T-cell (primary cell): ENCODE measurements around the gene ASCL2. TPM values are rescaled to one million over a fixed set of nuclear protein-coding genes. Genes with fewer than 3 reads are reported as not detected.

ENCODE experiments used
- ATAC-seq, 4 experiments: fragments of 200-7000 bp in 3 of 4; fragments of 150-1000 bp in 1 of 4; cut with Tn5 transposase; replicated peaks in 1 of 4; 1 replicate in 3 of 4; 2 replicates in 1 of 4; pipeline ENCODE4 v1.10.0; 2021; ENCODE audit warnings: moderate library complexity in 3 of 4, mild to moderate bottlenecking in 2 of 4, moderate number of reproducible peaks in 1 of 4
- CTCF ChIA-PET, 2 donors: fragments of 300-600 bp; sonication (Branson Sonifier 250); formaldehyde crosslinking; loops; one replicate each; lab custom pipeline; 2022; ENCODE audit warnings: antibody characterized with exemption in 2 of 2; lab: Charles Lee
- POLR2A ChIA-PET, 2 donors: fragments of 300-600 bp; sonication (Branson Sonifier 250); formaldehyde crosslinking; loops; one replicate each; lab custom pipeline; 2022; ENCODE audit warnings: antibody characterized with exemption in 2 of 2; lab: Charles Lee
- DNase-seq, 35 experiments: peaks; one replicate each; pipeline versions ENCODE4 v3.0.0 to v3.0.0-alpha.2; 2013 to 2023
- H3K27ac ChIP-seq: one replicate; pipeline ENCODE4 v1.5.1; 2013; ENCODE audit warnings: low read length
- H3K27me3 ChIP-seq, 2 experiments: replicated peaks in 1 of 2; 1 replicate in 1 of 2; 2 replicates in 1 of 2; pipeline versions ENCODE4 v1.6.1 to v1.7.0; 2013; ENCODE audit warnings: low read length in 1 of 2, mixed read lengths in 1 of 2; ENCODE audit not compliant: control insufficient read depth in 2 of 2, insufficient read depth in 2 of 2; ENCODE audit errors: extremely low read depth in 1 of 2
- H3K36me3 ChIP-seq, 2 donors: 1 replicate in 1 of 2; 2 replicates in 1 of 2; pipeline versions ENCODE4 v1.6.1 to v1.7.0; 2013; ENCODE audit warnings: low read length in 1 of 2; ENCODE audit not compliant: control insufficient read depth in 2 of 2, insufficient read depth in 1 of 2; ENCODE audit errors: extremely low read depth in 1 of 2
- H3K4me1 ChIP-seq, 2 experiments: 1 replicate in 1 of 2; 2 replicates in 1 of 2; pipeline versions ENCODE4 v1.6.1 to v1.7.0; 2013; ENCODE audit warnings: low read length in 2 of 2, mixed read lengths in 1 of 2; ENCODE audit not compliant: insufficient read depth in 2 of 2, control insufficient read depth in 1 of 2; ENCODE audit errors: extremely low read depth in 1 of 2
- H3K4me3 ChIP-seq, 2 donors: 1 replicate in 1 of 2; 2 replicates in 1 of 2; pipeline versions ENCODE4 v1.5.1 to v1.7.0; 2013; ENCODE audit warnings: mild to moderate bottlenecking in 2 of 2, low read length in 1 of 2, moderate library complexity in 1 of 2; ENCODE audit not compliant: control insufficient read depth in 1 of 2; ENCODE audit errors: extremely low read depth in 1 of 2
- H3K9me3 ChIP-seq: 2 replicates; pipeline ENCODE4 v1.7.0; 2013
- H3K27ac Mint-ChIP-seq, 2 donors: one replicate each; pipeline ENCODE4 v1.8.0; 2020 to 2021; ENCODE audit warnings: mild to moderate bottlenecking in 2 of 2, mixed read lengths in 2 of 2
- H3K27me3 Mint-ChIP-seq, 2 donors: one replicate each; pipeline ENCODE4 v1.8.0; 2021 to 2022; ENCODE audit warnings: mixed read lengths in 2 of 2
- H3K36me3 Mint-ChIP-seq: one replicate; pipeline ENCODE4 v1.8.0; 2021; ENCODE audit warnings: mixed read lengths
- H3K4me1 Mint-ChIP-seq, 3 donors: one replicate each; pipeline ENCODE4 v1.8.0; 2020 to 2022; ENCODE audit warnings: mixed read lengths in 3 of 3, mild to moderate bottlenecking in 1 of 3
- H3K4me3 Mint-ChIP-seq, 3 donors: one replicate each; pipeline ENCODE4 v1.8.0; 2020 to 2022; ENCODE audit warnings: mild to moderate bottlenecking in 3 of 3, mixed read lengths in 3 of 3, moderate library complexity in 3 of 3
- H3K9me3 Mint-ChIP-seq, 3 donors: one replicate each; pipeline ENCODE4 v1.8.0; 2020 to 2022; ENCODE audit warnings: mixed read lengths in 3 of 3
- WGBS: methylation state at CpG from one replicate; pipeline ENCODE4 v1.1.5; 2013; ENCODE audit warnings: missing lambda C conversion rate; ENCODE audit not compliant: insufficient coverage; 5-methylcytosine and 5-hydroxymethylcytosine counted together
- total RNA-seq, 35 experiments: library from RNA in 6 of 35; stranded (reverse) in 6 of 35; fragments of 120-200 nt in 1 of 35; gene quantifications; one replicate each; pipeline versions ENCODE4 v1.2.1 to v1.2.4 and lab custom pipeline; 2013 to 2026

The ASCL2 gene
- total RNA-seq, 5 donors from 2014 or later (not counting 1 experiment from before 2014, with no cell fraction given): 0.29 to 1.3 (median 0.51) TPM

DNA sequence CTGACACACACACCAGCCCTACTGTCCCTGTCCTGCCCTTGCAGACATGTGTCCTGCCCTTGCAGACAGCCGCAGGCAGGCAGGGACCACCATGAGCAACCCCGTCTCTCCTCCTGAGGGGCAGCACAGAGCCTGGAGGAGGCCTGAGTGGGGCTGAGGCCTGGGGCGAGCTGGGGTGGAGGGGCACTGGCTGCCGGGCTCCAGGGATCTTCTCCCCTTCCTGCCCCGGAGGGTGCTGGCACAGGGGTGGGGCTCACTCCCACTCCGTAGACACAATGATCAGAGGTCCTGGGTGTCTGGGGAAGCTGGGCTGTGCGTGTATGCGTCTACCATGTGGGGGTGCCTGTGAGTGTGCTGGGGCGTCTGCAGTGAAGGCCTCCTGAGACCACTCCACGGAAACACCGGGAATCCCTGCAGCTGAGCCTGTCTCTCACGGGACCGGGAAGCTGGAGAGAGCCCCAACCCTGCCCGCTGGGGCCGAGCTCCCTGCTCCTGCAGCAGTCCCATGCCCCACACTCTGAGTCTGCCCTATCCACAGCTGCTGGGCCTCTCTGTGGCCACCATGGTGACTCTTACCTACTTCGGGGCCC is 32.0 kb upstream of the ASCL2 start:
- DNase-seq (peak in 8 of 35 experiments; percentile 31 to 54 (median 35)), ATAC-seq (peak; percentile 25 to 40 (median 28))
- POLR2A ChIA-PET: no interaction called here
- peaks cover 5 to 26% of the 10 kb centered on the region in 2 donors for H3K36me3 ChIP-seq
- no peaks in the 10 kb centered on the region for H3K9me3 Mint-ChIP-seq
- H3K4me3 Mint-ChIP-seq: peak overlapping the region; percentile 89 to 98 (median 92)
- no peaks in the 10 kb centered on the region for H3K9me3 ChIP-seq
- H3K27ac ChIP-seq: peak overlapping the region; percentile 74
- CTCF ChIA-PET: interaction anchor here (1.0 to 1.5 kb wide), 2 partner anchors 118 kb away, joined by 3 to 7 read pairs; no protein-coding TSS in a partner anchor
- H3K4me3 ChIP-seq: peak overlapping the region; percentile 76 to 81
- H3K27me3 Mint-ChIP-seq: no peaks in the 10 kb centered on the region
- H3K27me3 ChIP-seq: no peaks in the 10 kb centered on the region
- H3K4me1 ChIP-seq: peaks cover 44 to 97% of the 10 kb centered on the region in 2 experiments
- peak overlapping the region; percentile 96 to 99 for H3K27ac Mint-ChIP-seq
- H3K36me3 Mint-ChIP-seq: peaks cover 3% of the 10 kb centered on the region
- peaks cover 48 to 75% (median 74%) of the 10 kb centered on the region in 3 donors for H3K4me1 Mint-ChIP-seq
- WGBS: 4% methylated on average over 15 of the region's 16 CpGs

DNA sequence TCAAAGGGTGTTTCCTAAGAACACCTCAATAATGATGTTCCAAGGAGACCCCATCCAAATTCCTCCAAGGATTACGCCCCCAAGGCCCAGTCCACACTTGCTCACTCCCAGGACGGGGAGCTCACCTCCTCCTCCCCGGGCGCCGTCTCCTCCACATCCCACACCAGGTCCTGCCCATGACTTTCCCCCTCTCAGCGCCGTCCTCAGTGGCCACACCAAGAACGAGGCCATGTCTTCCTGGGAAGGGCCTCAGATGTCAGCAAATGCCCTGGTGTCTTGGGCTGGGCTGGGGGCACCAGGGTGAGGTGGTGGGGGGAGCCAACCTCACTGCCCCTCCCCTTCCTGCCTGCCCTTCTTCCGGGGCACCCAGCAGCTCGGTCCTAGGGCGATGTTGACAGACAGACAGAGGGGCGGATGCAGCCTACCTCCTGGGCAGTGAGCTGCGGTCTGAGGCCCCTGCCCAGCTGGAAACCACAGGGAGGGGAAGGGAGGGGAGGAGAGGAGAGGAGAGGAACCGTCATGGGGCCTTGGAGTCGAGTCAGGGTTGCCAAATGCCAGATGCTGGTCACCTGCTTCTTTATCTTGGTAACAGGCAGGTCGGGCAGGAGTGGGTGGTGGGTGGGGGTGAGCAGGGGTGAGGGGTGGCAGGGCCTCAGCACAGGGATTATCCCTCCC is 31.4 kb upstream of the ASCL2 start, which contains the start of the genes C11orf21 and TSPAN32:
C11orf21 (minus strand) TSS at position 288 of the 675 bp plus-strand sequence; CDS start at position 178, 110 bp downstream.
TSPAN32 (plus strand) TSS at position 383 of the 675 bp plus-strand sequence; CDS start at position 520, 137 bp downstream.
- Histone ChIP-seq H3K9me3 (no peaks in the 10 kb centered on the region), H3K4me1 (peaks cover 44 to 97% of the 10 kb centered on the region in 2 experiments), H3K27me3 (no peaks in the 10 kb centered on the region), H3K4me3 (peak within 1 kb of the TSS; percentile 76 to 81), H3K36me3 (peaks cover 9 to 29% of the 10 kb centered on the region in 2 donors), H3K27ac (peak within 1 kb of the TSS; percentile 74)
- Mint-ChIP-seq H3K27ac (peak within 1 kb of the TSS; percentile 96 to 99), H3K4me1 (peaks cover 48 to 78% (median 71%) of the 10 kb centered on the region in 3 donors), H3K36me3 (peaks cover 6% of the 10 kb centered on the region), H3K4me3 (peak within 1 kb of the TSS; percentile 89 to 98 (median 92)), H3K9me3 (no peaks in the 10 kb centered on the region), H3K27me3 (no peaks in the 10 kb centered on the region)
- WGBS: 0% methylated on average over 2 of the region's 16 CpGs
- DNase-seq (peak in 33 of 35 experiments; percentile 19 to 74 (median 54)), ATAC-seq (peak; percentile 63 to 76 (median 66))
- CTCF ChIA-PET: interaction anchor here (0.5 to 1.5 kb wide), 4 partner anchors 83 to 230 kb away, joined by 3 to 7 read pairs (median 3); no protein-coding TSS in a partner anchor
- POLR2A ChIA-PET: interaction anchor here in 1 of 2 donors (0.5 kb wide), 1 partner anchor 1081 kb away, joined by 8 read pairs; no protein-coding TSS in a partner anchor

DNA sequence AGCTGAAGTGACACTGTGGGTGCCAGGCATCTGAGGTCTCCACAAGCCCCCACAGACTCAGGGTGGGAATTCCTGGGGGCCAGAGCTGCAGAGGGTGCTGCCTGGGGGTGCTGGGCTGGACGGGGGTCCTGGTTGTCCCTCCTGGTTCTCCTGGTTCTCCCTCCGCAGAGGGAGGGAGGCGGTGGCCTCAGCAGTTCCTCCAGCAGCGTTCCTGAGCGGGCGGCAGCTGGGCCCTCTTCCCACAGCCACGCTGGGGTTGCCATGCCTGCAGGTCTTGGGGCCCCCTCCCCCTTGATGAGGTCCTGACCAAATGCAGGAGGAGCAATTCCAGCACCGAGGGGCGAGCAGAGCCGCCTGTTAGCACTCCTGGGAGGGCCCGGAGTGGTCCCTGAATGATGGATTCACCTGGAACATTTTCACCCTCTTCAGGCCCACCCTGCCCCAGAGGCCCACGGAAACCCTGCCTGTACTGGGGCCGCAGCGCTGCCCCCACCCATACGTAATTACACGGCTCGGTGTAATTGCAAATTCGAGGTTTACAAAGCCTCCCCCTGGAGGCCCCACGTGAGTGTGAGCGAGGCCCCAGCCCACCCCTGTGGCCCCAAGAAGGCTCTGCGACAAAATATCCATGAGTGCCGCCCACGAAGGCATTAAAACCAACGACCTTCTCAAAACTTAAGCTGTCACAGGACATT is 30.7 kb upstream of the ASCL2 start:
- peaks cover 6% of the 10 kb centered on the region for H3K36me3 Mint-ChIP-seq
- no peaks in the 10 kb centered on the region for H3K27me3 Mint-ChIP-seq
- H3K36me3 ChIP-seq: peaks cover 12 to 33% of the 10 kb centered on the region in 2 donors
- H3K9me3 ChIP-seq: no peaks in the 10 kb centered on the region
- H3K27ac ChIP-seq: peak overlapping the region; percentile 74
- H3K4me3 Mint-ChIP-seq: peak overlapping the region; percentile 89 to 98 (median 92)
- no peaks in the 10 kb centered on the region for H3K27me3 ChIP-seq
- H3K4me1 Mint-ChIP-seq: peaks cover 42 to 74% (median 67%) of the 10 kb centered on the region in 3 donors
- peak in 5 of 35 experiments; percentile 16 to 45 (median 26) for DNase-seq
- H3K4me1 ChIP-seq: peaks cover 41 to 97% of the 10 kb centered on the region in 2 experiments
- H3K4me3 ChIP-seq: peak overlapping the region; percentile 76 to 81
- H3K27ac Mint-ChIP-seq: peak overlapping the region; percentile 96 to 99
- ATAC-seq: peak in 3 of 4 experiments; percentile 6 to 25 (median 7)
- H3K9me3 Mint-ChIP-seq: no peaks in the 10 kb centered on the region
- ChIA-PET POLR2A (interaction anchor here in 1 of 2 donors (0.5 kb wide), 1 partner anchor 1082 kb away, joined by 8 read pairs; no protein-coding TSS in a partner anchor), CTCF (interaction anchor here (0.5 to 1.5 kb wide), 5 partner anchors 84 to 230 kb away, joined by 3 to 7 read pairs (median 3); no protein-coding TSS in a partner anchor)
- WGBS: 2% methylated on average over 18 of the region's 24 CpGs

DNA sequence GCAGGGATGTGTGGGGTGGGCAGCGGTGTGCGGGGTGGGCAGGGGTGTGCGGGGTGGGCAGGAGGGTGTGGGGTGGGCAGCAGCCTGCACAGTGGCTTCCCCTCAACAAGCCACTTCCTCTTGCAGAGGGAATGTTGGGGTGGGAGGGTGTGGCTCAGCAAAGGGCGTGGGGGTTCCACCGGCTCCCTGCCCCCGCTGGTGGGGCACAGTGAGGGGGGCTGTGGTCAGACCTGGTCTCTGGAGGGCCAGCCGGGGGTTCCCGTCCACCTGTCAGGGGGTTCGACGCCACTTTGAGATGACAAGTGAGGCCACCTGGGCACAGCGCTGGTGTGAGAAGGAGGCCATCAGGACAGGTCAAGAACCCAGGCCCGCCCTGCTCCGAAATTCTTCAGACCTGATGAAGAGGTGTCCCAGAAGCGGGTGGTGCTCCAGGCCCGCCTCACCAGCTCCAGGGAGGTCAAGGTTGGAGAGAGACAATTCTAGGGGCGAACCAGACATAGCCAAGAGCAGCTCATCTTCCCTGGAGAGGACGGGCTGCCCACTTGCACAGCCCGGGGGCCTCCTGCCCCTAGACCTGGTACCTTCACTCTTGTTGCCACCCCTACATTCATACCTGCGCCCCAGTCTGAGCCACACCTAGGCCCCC is 30.0 kb upstream of the ASCL2 start:
- H3K9me3 ChIP-seq: no peaks in the 10 kb centered on the region
- ChIA-PET CTCF (interaction anchor here in 1 of 2 donors (1.2 kb wide), 1 partner anchor 149 kb away, joined by 3 read pairs; no protein-coding TSS in a partner anchor), POLR2A (no interaction called here)
- H3K4me1 ChIP-seq: peaks cover 38 to 90% of the 10 kb centered on the region in 2 experiments
- peak in 11 of 35 experiments; percentile 29 to 49 (median 42) for DNase-seq
- no peaks in the 10 kb centered on the region for H3K27me3 ChIP-seq
- H3K27ac ChIP-seq: peak overlapping the region; percentile 74
- peak; percentile 12 to 50 (median 38) for ATAC-seq
- Mint-ChIP-seq H3K4me3 (peak overlapping the region; percentile 89 to 98 (median 92)), H3K4me1 (peaks cover 35 to 68% (median 60%) of the 10 kb centered on the region in 3 donors), H3K27me3 (no peaks in the 10 kb centered on the region), H3K9me3 (no peaks in the 10 kb centered on the region), H3K36me3 (peaks cover 6% of the 10 kb centered on the region), H3K27ac (peak overlapping the region; percentile 96 to 99)
- H3K36me3 ChIP-seq: peaks cover 12 to 33% of the 10 kb centered on the region in 2 donors
- peak overlapping the region; percentile 76 to 81 for H3K4me3 ChIP-seq
- 24% methylated on average over 10 of the region's 19 CpGs for WGBS

DNA sequence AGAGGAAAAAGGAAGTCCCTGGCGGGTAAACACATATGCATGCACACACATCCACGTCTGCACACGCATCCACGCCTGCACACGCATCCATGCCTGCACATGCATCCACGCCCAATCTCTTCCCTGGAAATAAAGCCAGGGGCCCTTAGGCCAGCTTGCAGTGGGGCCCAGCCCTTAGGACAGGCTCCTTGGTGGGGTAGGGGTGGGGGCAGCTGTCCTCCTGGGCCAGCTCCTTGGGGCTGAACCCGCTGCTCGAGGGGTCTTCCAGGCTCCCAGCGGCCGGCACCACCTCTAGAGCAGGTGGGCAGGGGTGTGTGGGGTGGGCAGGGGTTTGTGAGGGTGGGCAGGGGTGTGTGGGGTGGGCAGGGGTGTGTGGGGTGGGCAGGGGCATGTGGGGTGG is 29.4 kb upstream of the ASCL2 start:
- Histone ChIP-seq H3K36me3 (peaks cover 14 to 28% of the 10 kb centered on the region in 2 donors), H3K9me3 (no peaks in the 10 kb centered on the region), H3K27ac (peak overlapping the region; percentile 40), H3K4me1 (peaks cover 35 to 84% of the 10 kb centered on the region in 2 experiments), H3K27me3 (no peaks in the 10 kb centered on the region), H3K4me3 (peak overlapping the region; percentile 9 to 35)
- Mint-ChIP-seq H3K36me3 (peaks cover 6% of the 10 kb centered on the region), H3K9me3 (no peaks in the 10 kb centered on the region), H3K4me3 (peak overlapping the region; percentile 53 to 98 (median 55)), H3K27ac (peak overlapping the region; percentile 87 to 90), H3K27me3 (no peaks in the 10 kb centered on the region), H3K4me1 (peaks cover 29 to 64% (median 56%) of the 10 kb centered on the region in 3 donors)
- WGBS: no CpG with 5 or more reads among the region's 10 CpGs
- POLR2A ChIA-PET: no interaction called here
- CTCF ChIA-PET: no interaction called here
- DNase-seq (no peak), ATAC-seq (no peak)
